ENCODE results near the gene GNAL.

The GNAL gene

GRCh38 chr18:11844436-11844835 lies 155.4 kb downstream of the GNAL start:
- TF ChIP-seq SIN3A (IDR thresholded peaks at IDR 0.05; ENCODE audit: borderline replicate concordance, insufficient read depth, low read length) (no peak), REST (IDR thresholded peaks at IDR 0.05; ENCODE audit: insufficient read depth in 1 of 2, low read depth in 2 of 2, low read length in 2 of 2) (no peak), TAF1 (IDR thresholded peaks at IDR 0.05; ENCODE audit: borderline replicate concordance, insufficient read depth, low read length) (no peak), POLR2AphosphoS5 (IDR thresholded peaks at IDR 0.05; ENCODE audit: low read depth, low read length) (no peak), FOXP2 (optimal IDR thresholded peaks at IDR 0.05; ENCODE audit: borderline replicate concordance, extremely low read depth, extremely low read length, insufficient read depth) (no peak)

GRCh38 chr18:11845654-11846053 lies 156.6 kb downstream of the GNAL start:
- no peak for TF ChIP-seq FOXP2 (optimal IDR thresholded peaks at IDR 0.05; ENCODE audit: borderline replicate concordance, extremely low read depth, extremely low read length, insufficient read depth)

- TF ChIP-seq REST (IDR thresholded peaks at IDR 0.05; ENCODE audit: insufficient read depth in 1 of 2, low read depth in 2 of 2, low read length in 2 of 2) (no peak), POLR2AphosphoS5 (IDR thresholded peaks at IDR 0.05; ENCODE audit: low read depth, low read length) (no peak), FOXP2 (optimal IDR thresholded peaks at IDR 0.05; ENCODE audit: borderline replicate concordance, extremely low read depth, extremely low read length, insufficient read depth) (no peak), SIN3A (IDR thresholded peaks at IDR 0.05; ENCODE audit: borderline replicate concordance, insufficient read depth, low read length) (no peak), TAF1 (IDR thresholded peaks at IDR 0.05; ENCODE audit: borderline replicate concordance, insufficient read depth, low read length) (no peak)
Observed at GRCh38 chr18:11847811-11848210, 158.7 kb downstream of the GNAL start.

GRCh38 chr18:11849279-11849678 lies 160.2 kb downstream of the GNAL start:
- TF ChIP-seq TAF1 (IDR thresholded peaks at IDR 0.05; ENCODE audit: borderline replicate concordance, insufficient read depth, low read length) (no peak), POLR2AphosphoS5 (IDR thresholded peaks at IDR 0.05; ENCODE audit: low read depth, low read length) (no peak), REST (IDR thresholded peaks at IDR 0.05; ENCODE audit: insufficient read depth in 1 of 2, low read depth in 2 of 2, low read length in 2 of 2) (no peak)

- TF ChIP-seq POLR2AphosphoS5 (IDR thresholded peaks at IDR 0.05; ENCODE audit: low read depth, low read length), result no peak
- TF ChIP-seq FOXP2 (optimal IDR thresholded peaks at IDR 0.05; ENCODE audit: borderline replicate concordance, extremely low read depth, extremely low read length, insufficient read depth), result peak; percentile 30
- TF ChIP-seq SIN3A (IDR thresholded peaks at IDR 0.05; ENCODE audit: borderline replicate concordance, insufficient read depth, low read length), result no peak
Observed at GRCh38 chr18:11849841-11850634, 161.0 kb downstream of the GNAL start.

DNA sequence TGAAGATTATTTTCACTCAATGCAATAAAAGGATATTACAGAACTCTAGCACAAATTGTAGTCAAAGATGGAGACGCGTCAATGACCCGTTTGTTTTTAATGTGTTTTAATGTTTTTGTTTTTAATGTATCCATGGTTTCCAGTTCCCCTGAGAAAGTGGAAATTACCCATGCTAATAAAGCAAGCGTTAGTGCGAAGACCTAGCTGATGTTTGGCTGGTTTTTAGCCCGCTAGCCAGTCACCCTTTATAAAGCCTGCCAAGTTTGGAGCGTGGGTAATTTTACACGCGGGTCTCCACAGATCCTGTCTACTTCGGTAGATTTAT lies 161.7 kb downstream of the GNAL start:
- TF ChIP-seq FOXP2 (optimal IDR thresholded peaks at IDR 0.05; ENCODE audit: borderline replicate concordance, extremely low read depth, extremely low read length, insufficient read depth), result no peak
- TF ChIP-seq POLR2AphosphoS5 (IDR thresholded peaks at IDR 0.05; ENCODE audit: low read depth, low read length), result no peak
- TF ChIP-seq TAF1 (IDR thresholded peaks at IDR 0.05; ENCODE audit: borderline replicate concordance, insufficient read depth, low read length), result no peak
- no peak for TF ChIP-seq SIN3A (IDR thresholded peaks at IDR 0.05; ENCODE audit: borderline replicate concordance, insufficient read depth, low read length)
- TF ChIP-seq REST (IDR thresholded peaks at IDR 0.05; ENCODE audit: insufficient read depth in 1 of 2, low read depth in 2 of 2, low read length in 2 of 2), result no peak
